HG02798 (cell line): ENCODE results near the gene EFNB1.

Experiments used
- ATAC-seq: cut with Tn5 transposase; IDR thresholded peaks from one replicate; pipeline ENCODE4 v1.9.1; 2021; ENCODE audit warnings: mild to moderate bottlenecking; ENCODE audit not compliant: unreplicated experiment, poor library complexity

Gene EFNB1

GRCh38 chrX:68878977-68879645 is 50.3 kb downstream of the EFNB1 start:
- no peak for ATAC-seq

- no peak for ATAC-seq
Observed at GRCh38 chrX:68880846-68881552, 52.2 kb downstream of the EFNB1 start.

DNA sequence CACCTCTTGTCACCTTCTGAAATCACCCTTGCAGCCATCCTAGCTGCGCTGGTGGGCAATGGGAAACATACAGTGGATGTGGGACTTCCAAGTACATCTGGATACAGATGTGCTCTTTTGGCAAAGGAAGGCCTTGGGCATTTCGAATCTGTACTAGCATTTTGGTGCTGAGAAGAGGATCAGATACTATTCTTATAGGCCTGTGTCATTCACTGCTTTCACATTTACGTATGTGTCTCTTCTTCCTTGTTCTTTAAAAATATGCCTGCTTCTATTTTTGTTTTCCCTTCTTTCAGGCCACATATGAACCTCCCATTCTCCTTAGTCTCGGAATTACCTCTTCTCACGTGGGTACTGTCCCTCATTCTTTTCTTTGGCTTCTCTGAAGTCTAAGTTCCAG is 53.1 kb downstream of the EFNB1 start:
- ATAC-seq = no peak

DNA sequence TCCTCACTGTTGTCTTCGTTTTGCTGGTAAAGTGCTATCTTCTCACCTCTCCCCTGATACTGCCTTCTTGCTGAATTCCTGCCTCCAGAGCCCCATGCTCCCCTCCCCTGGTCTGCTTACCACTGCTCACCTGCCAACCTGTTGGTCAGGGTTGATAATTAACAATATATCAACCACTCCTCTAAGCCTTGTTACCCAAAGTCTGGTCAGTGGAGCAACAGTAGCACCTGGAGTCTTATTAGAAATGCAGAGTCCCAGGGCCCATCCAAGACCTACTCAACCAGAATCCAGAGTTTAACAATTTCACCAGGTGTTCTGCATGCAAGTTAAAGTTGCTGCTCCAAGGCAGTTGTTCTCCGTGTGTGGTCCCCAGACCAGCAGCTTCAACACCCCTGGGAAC is 55.0 kb downstream of the EFNB1 start:
- ATAC-seq = no peak

DNA sequence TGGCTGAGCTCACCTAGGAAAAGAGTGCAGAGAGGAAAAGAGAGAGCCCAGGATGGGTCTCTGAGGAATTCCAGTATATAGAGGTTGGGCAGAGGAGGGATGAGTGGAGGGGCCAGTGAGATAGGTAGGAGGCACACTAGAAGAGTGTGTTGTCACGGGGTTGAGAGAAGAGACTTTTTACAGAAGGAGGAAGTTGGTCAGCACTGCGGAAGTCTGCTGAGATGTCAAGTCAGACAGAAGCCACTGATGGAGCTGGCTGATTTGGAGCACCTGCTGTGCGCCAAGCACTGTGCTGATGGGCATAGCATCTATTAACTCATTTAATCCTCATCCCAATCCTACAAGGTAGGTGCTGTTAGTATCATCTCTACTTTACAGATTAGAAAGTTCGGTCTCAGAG is 60.4 kb downstream of the EFNB1 start:
- no peak for ATAC-seq
